Lung microvascular endothelial cell (primary cell): Measurements from ENCODE around the gene SBNO2. TPM values are rescaled to one million over a fixed set of nuclear protein-coding genes. Genes with fewer than 3 reads are reported as not detected.

Source experiments
- DNase-seq, 2 donors: peaks; one replicate each; pipeline versions ENCODE4 v3.0.0 to v3.0.0-alpha.2; 2010; ENCODE audit warnings: low read depth in 2 of 2
- total RNA-seq: library from RNA; depleted of rRNA; stranded (reverse); fragments of >200 nt; gene quantifications from 2 replicates; pipeline ENCODE4 v1.2.1, GENCODE V29; 2014

The SBNO2 gene
- total RNA-seq, 1 donor from 2014 or later = 28.2 TPM

GRCh38 chr19:1108291-1109031, 65.6 kb downstream of the SBNO2 start:
- no peak for DNase-seq

GRCh38 chr19:1107661-1108261, 66.3 kb downstream of the SBNO2 start:
- no peak for DNase-seq

GRCh38 chr19:1106841-1107660, 67.0 kb downstream of the SBNO2 start:
- peak in 1 of 2 donors; percentile 46 for DNase-seq

GRCh38 chr19:1105873-1106840, 67.9 kb downstream of the SBNO2 start:
- no peak for DNase-seq

- DNase-seq = peak; percentile 57 to 63
These were observed 68.8 kb downstream of the SBNO2 start for GRCh38 chr19:1105008-1105872.

GRCh38 chr19:1104311-1105007, 69.6 kb downstream of the SBNO2 start:
- DNase-seq = peak; percentile 84 to 85

- DNase-seq = peak; percentile 100
These were observed 70.3 kb downstream of the SBNO2 start, which contains the start of gene GPX4 for GRCh38 chr19:1103708-1104310. Gene GPX4 (plus strand): TSS chr19:1103994. CDS start chr19:1104044, 50 bp downstream.

GRCh38 chr19:1103132-1103707, 70.8 kb downstream of the SBNO2 start:
- no peak for DNase-seq

GRCh38 chr19:1102407-1103131, 71.5 kb downstream of the SBNO2 start:
- DNase-seq = peak; percentile 57 to 95

- peak in 1 of 2 donors; percentile 44 for DNase-seq
These were observed 72.8 kb downstream of the SBNO2 start for GRCh38 chr19:1101337-1101698.

GRCh38 chr19:1098177-1099051, 75.7 kb downstream of the SBNO2 start:
- no peak for DNase-seq

- no peak for DNase-seq
These were observed 76.3 kb downstream of the SBNO2 start for GRCh38 chr19:1097810-1098176.

- peak; percentile 99 for DNase-seq
These were observed 78.9 kb downstream of the SBNO2 start, which contains the start of gene POLR2E for GRCh38 chr19:1094978-1095701. Gene POLR2E (minus strand): TSS chr19:1095375. CDS start chr19:1095315, 60 bp downstream.

- DNase-seq = no peak
These were observed 79.5 kb downstream of the SBNO2 start for GRCh38 chr19:1094655-1094977.

GRCh38 chr19:1093811-1094553, 80.1 kb downstream of the SBNO2 start:
- DNase-seq = no peak

- no peak for DNase-seq
These were observed 80.7 kb downstream of the SBNO2 start for GRCh38 chr19:1093330-1093729.
